ENCODE data around the gene C1orf159. TPM values are rescaled to one million over a fixed set of nuclear protein-coding genes. Genes with fewer than 3 reads are reported as not detected.

Gene C1orf159
- total and polyA plus RNA-seq, 9 of the 15 experiments (the other 6 are each of a cell fraction or from before 2014, with no cell fraction given) = 0.28 to 54.9 (median 10.6) TPM

DNA sequence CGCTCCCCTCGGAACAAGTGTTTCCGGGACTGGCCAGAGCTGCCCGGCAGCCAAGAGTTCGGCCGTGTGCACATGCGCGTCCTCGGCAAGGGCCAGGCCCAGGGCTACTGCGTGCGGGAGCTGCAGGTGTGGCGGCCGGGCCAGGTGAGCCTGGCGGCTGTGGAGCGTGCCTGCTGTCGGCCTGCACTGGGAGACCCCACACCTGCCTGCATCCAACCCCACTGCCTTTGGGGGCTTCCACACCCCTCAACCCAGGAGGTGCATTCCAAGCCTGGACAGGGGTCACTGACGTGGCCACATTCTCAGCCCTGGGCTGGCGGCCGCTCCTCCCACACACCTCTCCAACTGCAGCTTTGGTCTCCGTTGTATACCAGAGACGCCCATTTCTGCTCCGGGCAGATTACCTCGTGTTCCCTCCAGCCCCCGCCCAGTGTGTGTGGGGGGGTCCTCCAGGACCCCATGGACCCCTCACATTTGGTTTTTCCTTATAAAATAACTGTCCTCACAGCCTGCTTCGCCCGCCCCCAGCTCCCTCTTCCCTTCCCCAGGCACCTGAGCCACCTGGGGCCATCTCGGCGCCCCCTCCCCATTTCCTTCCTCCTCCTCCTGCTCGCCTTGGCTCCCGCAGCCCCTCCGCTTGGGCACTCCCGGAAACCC is 47.9 kb downstream of the C1orf159 start (continued):
- no peak for TF ChIP-seq PYGO2 (tag; IDR thresholded peaks at IDR 0.05)
- no peak for TF ChIP-seq THAP7 (CRISPR knock-in tag; IDR thresholded peaks at IDR 0.05)
- TF ChIP-seq CHD1 (IDR thresholded peaks at IDR 0.05; ENCODE audit: low read length) = no peak
- TF ChIP-seq SP1 (CRISPR knock-in tag; IDR thresholded peaks at IDR 0.05) = peak; percentile 41; the same call in 1 of the 2 replicates
- TF ChIP-seq POLR2B (IDR thresholded peaks at IDR 0.05; ENCODE audit: low read depth, partially characterized antibody) = no peak
- no peak for TF ChIP-seq SMAD4 (CRISPR knock-in tag; conservative IDR thresholded peaks at IDR 0.05)
- no peak for TF ChIP-seq ILK (tag; IDR thresholded peaks at IDR 0.05; ENCODE audit: borderline replicate concordance, low read depth)
- TF ChIP-seq HDGF (IDR thresholded peaks at IDR 0.05) = no peak
- 0 out of 2 replicates have a peak, but pooled peaks have one; percentile 11 for TF ChIP-seq ZNF511 (CRISPR knock-in tag; IDR thresholded peaks at IDR 0.05)
- no peak for TF ChIP-seq POLR3A (IDR thresholded peaks at IDR 0.05; ENCODE audit: borderline replicate concordance, extremely low read depth, insufficient read depth, insufficient read length)
- TF ChIP-seq TCF3 (CRISPR knock-in tag; IDR thresholded peaks at IDR 0.05) = peak; percentile 45
- no peak for TF ChIP-seq ZNF253 (CRISPR knock-in tag; conservative IDR thresholded peaks at IDR 0.05)
- no peak for TF ChIP-seq RBM25 (IDR thresholded peaks at IDR 0.05; ENCODE audit: low read depth, low read length, severe bottlenecking)
- peak; percentile 58 for TF ChIP-seq CBFA2T3 (IDR thresholded peaks at IDR 0.05)
- TF ChIP-seq MIER1 (IDR thresholded peaks at IDR 0.05; ENCODE audit: low read depth) = 0 out of 2 replicates have a peak, but pooled peaks have one; percentile 27
- no peak for TF ChIP-seq RAD51 (IDR thresholded peaks at IDR 0.05; ENCODE audit: borderline replicate concordance, low read depth)
- TF ChIP-seq, protein P1, sequence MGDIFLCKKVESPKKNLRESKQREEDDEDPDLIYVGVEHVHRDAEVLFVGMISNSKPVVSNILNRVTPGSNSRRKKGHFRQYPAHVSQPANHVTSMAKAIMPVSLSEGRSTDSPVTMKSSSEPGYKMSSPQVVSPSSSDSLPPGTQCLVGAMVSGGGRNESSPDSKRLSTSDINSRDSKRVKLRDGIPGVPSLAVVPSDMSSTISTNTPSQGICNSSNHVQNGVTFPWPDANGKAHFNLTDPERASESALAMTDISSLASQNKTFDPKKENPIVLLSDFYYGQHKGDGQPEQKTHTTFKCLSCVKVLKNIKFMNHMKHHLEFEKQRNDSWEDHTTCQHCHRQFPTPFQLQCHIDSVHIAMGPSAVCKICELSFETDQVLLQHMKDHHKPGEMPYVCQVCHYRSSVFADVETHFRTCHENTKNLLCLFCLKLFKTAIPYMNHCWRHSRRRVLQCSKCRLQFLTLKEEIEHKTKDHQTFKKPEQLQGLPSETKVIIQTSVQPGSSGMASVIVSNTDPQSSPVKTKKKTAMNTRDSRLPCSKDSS (IDR thresholded peaks at IDR 0.05; ENCODE audit: low read depth, partially characterized antibody) = no peak
- TF ChIP-seq HMG20B (CRISPR knock-in tag; IDR thresholded peaks at IDR 0.05) = no peak
- no peak for TF ChIP-seq HIVEP1 (CRISPR knock-in tag; IDR thresholded peaks at IDR 0.05)
- TF ChIP-seq SMARCE1 (IDR thresholded peaks at IDR 0.05) = no peak
- no peak for TF ChIP-seq TGIF2 (CRISPR knock-in tag; IDR thresholded peaks at IDR 0.05)
- TF ChIP-seq ZNF354B (CRISPR knock-in tag; IDR thresholded peaks at IDR 0.05) = no peak
- no peak for TF ChIP-seq NR3C1 (CRISPR knock-in tag; IDR thresholded peaks at IDR 0.05)
- TF ChIP-seq NCOA6 (IDR thresholded peaks at IDR 0.05) = no peak
- peak; percentile 40 for TF ChIP-seq RBFOX2 (IDR thresholded peaks at IDR 0.05; ENCODE audit: low read depth, low read length)
- no peak for TF ChIP-seq HINFP (tag; conservative IDR thresholded peaks at IDR 0.05; ENCODE audit: low read depth)
- TF ChIP-seq CBFB (CRISPR knock-in tag; IDR thresholded peaks at IDR 0.05) = 0 out of 2 replicates have a peak, but pooled peaks have one; percentile 8
- no peak for TF ChIP-seq MTA2 (IDR thresholded peaks at IDR 0.05; ENCODE audit: low read depth)
